ENCODE measurements around the gene VPS13C. TPM values are rescaled to one million over a fixed set of nuclear protein-coding genes. Genes with fewer than 3 reads are reported as not detected.
"Not testable (repeated sequence)": the region's sequence is repeated elsewhere in the genome, so short reads cannot be mapped to it uniquely, and the experiment has no call there.

Gene VPS13C
- polyA plus RNA-seq, 3 donors: 31.8 to 60.6 (median 47.3) TPM

DNA sequence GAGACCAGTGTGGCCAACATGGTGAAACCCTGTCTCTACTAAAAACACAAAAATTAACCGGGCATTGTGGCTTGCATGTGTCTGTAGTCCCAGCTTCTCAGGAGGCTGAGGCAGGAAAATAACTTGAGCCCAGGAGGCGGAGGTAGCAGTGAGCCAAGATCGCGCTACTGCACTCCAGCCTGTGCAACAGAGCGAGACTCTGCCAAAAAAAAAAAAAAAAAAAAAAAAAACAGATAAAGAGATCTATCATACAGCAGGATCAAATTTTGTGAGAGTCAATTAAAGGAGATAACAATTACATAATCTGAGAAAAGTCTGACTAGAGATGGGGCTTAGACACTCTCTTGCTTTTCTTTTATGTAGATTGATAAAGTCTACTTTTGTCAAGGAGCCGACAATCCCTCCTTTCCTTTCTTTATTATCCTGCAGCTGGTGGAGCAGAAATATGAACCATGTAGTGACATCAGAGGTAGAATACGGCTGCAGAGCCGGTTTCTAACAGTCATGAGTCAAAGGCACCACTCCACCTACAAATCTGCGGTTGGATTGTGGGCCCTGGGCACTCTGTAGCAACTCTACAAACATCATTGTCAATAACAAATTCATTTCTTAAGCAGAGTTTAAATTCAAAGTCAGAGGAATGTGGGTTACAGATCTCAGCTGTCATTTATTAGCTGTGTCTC, 15.5 kb upstream of the VPS13C start:
- peak; percentile 47 for DNase-seq

DNA sequence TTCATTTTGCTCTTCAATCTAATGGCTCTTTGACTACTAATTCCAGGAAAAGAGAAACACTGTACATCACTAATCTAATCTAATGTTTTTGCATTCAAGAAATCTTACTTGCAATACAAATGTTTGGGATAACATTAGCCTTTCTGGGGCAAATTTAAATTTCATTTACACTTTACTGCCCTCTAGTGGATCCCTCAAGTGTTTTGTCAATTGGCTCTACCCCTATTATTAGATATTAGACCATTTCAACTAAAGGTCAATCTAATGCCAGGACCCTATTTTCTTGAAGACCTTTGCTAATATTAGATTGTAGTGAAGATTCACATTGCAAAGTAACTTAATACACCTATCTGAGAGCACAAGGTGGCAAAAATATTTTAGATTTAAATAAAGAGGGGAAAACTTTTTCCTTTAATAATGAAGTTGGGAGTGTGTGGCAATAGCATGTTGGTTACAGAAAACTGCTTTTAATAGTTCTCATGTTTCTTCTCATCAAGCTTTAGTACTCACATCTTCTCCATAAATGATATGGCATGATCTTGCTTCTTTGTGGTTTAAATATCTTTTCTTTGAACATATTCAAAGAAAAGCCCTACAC, 11.6 kb upstream of the VPS13C start:
- no peak for DNase-seq

DNA sequence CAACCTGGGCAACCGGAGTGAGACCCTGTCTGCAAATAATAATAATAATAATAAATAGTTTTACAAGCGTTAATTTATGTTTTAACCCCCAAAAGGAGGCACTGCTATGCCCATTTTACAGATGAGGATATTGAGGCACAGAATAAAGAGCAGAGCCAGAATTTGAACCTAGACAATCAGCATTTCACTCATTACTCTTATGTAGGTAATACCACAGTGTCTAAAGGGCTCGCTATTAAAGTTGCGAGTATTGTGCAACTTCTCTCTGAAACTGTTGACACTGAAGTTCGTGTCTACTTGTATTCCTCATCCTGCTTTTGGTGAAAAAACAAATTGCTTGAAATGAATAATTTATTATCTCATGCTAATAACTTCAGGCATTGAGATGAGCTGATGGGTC, 9.3 kb upstream of the VPS13C start:
- no peak for DNase-seq

DNA sequence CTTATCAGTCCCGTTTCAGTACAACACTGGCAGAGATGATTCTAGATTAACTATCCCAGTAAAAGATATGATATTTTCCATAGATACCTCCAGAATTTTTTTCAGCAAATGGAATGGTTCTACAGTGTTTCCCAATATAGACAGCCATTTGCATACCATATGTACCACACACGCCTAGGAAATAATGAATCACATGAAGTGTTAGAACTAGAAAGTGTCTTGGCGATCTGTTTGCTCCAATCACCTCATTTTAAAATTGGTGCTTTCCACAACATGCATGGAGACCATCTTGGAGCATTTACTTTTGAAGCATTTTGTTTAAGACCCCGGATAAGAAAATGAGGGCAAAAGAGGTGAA, 8.5 kb upstream of the VPS13C start:
- DNase-seq: no peak

DNA sequence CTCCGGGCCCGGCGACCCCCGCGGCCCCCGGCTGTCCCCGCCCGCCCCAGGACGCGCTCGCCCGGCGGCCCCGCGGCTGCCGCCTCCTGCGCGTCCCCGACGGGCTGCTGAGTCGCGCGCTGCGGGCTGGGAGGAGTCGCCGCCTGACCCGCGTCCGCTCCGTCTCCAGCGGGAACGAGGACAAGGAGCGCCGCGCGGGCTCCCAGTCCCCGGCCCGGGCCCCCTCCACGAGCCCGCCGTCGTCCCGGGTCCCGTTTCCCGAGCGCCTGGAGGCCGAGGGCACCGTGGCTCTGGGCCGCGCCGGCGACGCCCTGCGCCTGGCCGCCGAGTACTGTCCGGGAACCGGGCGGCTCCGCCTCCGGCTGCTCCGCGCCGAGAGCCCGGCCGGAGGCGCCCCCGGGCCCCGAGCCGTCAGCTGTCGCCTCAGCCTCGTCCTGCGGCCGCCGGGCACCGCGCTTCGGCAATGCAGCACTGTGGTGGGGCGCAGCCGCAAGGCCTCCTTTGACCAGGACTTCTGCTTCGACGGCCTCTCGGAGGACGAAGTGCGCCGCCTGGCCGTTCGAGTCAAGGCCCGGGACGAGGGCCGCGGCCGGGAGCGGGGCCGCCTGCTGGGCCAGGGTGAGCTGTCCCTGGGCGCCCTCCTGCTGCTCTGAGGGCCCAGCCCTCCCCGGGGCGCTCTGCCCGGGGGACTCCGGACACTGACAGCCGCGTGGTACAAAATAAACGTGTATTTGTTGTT, 8.0 kb upstream of the VPS13C start:
- no peak for DNase-seq

DNA sequence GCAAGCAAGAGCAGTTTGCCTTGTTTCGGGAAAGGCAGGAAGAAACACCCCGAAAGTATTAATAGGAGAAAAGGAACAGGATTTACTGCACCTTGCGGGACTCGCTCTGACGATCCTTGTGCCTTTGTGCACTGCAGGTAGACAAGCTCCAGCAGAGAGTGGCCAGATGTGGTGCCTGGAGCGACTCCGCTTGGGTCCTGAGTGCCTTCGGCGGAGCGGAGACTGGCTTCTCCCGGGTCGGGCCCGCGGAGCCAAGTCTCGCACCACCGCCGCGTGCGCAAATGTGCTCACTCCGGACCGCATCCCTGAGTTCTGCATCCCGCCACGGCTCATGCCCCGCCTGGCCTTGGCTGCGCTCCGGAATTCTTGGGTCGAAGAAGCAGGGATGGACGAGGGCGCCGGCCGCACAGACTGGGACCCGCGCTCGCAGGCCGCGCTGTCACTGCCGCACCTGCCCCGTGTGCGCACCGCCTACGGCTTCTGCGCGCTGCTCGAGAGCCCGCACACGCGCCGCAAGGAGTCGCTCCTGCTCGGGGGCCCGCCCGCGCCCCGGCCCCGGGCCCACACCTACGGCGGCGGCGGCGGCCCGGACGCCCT, 7.3 kb upstream of the VPS13C start:
- DNase-seq: no peak

DNA sequence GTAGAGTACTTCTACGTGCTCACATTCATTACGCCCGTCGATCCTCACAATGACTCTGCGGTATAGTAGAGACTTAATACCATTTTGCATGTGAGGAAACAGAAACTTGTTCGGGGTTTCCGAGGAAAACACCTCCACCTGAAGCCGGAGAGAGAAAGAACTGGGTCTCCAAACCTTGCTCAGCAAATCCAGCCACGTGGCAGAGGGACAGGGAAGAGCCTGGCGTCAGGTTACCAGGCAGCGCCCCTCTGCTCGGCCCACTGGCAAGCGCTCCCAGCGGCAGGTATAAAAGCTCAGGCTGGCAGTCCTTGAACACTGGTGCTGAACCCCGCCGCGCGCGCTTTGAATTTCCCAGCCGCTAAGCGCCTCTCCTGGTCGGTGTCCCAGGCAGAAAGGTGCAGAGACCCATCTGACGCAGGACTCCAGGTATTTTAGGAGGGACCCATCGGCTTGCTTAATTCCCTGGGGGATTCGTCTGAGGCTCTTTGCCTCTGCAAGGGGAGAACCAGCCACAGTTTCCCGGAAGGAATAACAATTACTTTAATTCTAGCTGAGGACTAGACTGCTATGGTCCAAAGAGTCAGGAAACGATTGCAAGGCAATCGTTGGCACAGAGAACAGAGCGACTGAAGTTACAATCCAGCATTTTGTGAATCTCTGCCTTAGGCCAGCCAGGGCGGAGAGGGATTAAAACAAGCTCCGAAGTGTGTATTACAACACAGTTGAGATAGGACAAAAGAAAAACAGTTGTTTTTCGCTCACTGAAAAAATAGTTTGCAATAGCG, 6.6 kb upstream of the VPS13C start, which contains the start of gene C2CD4A:
Gene C2CD4A (plus strand): TSS at position 315 of the 785 bp plus-strand sequence. CDS start 637 bp downstream, outside the sequence.
- peak; percentile 88 for DNase-seq

DNA sequence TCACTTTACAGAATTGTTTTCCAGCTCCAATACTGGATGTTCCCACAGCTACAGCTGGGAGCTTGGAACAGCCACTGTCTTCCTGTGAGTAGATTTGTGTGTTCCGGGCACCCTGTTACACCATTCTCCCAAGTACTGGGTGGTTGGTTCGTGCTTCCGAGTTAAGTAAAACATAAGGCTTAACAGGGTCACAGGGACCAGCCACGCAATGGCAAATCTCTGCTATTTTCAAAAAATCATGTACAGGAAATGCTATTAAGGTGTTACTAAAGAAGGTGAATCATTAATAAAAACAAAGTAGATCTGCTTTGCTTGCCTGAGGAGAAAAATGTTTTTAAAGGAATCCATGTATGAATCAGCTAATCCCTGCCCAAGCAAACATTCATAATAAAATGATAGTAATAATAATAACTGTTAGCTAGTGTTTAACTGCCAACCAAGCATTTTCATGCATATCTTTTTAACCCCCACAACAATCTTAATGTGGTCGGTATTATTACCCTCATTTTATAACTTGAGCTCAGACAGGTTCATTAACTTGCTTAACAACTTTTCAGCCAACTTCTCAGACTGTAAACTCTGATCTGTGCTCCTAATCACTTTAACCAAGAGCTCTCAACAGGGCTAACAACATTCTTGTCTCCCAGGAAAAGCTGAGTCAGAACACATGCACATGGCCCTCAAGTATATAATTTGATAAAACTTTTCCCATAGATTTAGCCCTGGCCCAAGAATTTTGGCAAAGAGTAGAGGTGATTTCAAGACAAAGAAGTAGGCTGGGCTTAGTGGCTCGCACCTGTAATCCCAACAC, 3.8 kb upstream of the VPS13C start:
- no peak for DNase-seq

DNA sequence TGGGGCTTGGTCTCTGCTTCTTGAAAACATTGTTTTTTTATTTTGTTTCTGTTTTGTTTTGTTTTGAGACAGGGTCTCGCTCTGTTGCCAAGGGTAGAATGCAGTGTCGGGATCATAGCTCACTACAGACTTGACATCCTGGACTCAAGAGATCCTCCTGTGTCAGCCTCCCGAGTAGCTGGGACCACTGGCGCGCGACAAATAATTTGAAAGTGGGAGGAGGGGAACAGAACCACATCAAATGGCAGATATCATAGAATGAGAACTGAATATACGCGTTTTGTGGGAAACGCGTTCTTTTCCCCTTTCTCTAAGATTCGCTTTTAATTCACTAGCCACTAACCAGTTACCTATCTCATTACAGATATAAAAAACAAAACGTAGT, 641 bp upstream of the VPS13C start:
- no peak for DNase-seq

DNA sequence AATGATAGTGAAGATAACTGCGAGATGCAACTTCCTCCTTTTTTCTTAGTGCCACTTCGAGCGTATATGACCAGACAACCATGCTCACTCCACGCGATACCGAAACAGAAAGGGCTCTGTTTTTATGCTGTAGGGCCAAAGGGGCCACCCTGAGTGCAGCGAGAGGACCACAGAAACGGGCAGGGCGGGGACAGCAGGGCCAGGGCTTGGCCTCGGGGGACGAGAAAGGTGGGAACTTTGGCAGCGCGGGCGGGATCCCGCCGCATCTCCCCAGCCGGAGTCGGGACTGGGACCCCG, 483 bp downstream of the VPS13C start:
- no peak for DNase-seq

DNA sequence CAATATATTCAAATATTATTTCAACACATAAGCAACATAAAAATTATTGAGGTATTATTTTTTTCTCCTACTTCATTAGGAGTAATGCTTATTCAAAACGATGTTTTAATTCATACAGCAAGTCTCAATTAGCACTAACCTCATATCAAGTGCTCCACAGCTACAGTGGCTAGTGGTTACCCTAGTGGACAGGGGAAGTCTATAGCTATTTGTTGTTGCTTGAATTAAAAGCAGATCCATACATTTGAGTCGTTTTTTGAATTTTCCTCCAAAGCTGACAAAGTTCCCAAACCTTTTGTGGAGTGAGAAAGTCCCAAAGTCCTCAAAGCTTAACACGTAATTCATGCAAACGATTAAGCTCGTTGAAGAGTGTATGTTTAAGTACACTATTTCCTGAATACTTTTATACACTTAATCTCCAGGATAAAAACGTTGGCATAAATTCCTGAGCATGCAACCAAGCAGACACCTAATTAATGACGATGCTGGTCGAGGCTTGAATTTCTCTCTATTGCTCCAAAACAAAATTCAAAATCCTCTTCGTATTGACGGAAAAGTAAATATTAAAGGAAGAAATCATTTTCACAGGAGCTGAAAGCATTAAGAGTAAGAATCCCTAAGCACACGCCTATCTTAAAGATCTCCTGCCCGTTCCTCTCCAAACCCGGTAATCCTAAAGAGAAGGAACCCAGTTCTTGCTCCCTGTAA, 985 bp downstream of the VPS13C start:
- DNase-seq: no peak

DNA sequence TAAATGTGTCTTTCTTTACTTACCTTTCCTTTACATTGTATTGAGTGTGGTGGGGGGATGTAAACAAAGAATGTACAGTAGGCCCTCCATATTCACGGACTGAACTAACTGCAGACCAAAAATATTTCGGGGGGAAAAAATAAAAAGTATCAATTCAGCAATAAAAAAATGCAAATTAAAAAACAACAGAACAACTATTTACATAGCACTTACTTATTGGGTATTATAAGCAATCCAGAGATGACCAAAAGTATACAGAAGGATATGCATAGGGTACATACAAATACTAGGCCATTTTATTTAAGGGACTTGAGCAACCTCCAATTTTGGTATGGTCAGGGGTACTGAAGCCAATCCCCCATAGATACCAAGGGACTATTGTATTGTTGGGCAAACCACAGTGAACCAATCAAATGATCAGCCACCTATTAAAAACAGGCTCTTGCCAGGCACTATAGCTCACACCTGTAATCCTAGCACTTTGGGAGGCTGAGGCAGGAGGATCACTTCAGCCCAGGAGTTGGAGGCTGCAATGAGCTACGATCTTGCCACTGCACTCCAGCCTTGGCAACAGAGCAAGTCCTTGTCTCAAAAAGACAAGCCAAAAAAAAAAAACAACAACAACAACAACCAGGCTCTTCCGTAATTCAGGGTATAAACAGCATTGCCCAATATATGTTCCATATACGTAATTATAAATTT, 1.8 kb downstream of the VPS13C start:
- no peak for DNase-seq

DNA sequence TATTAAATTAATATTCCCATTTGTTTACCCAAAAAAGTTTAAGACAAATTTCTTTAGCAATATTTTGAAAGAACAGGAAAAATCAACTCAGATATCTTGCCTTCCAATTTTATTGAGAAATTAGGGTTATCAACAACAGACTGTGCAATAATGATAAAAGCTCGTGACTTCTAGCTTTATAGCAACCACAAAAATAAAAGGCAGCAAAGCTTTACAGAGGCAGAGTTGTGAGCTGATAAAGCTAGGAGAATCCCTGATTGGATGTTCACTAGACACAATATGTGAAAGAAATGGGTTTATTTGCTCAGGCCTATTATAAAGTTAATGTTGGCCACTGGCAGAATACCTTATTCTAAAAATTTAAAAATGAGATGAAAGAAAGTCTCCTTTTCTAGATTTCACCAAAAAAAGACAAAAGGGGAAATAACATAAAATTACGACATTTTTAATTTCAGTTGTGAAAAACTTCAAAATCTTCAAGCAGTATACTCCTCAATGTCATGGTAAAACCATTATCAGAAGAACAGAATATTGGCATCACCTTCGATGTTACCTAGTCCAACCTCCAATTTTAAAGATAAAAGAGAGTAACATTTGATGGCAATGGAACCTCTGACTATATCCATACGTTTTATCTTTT, 2.8 kb downstream of the VPS13C start:
- no peak for DNase-seq

DNA sequence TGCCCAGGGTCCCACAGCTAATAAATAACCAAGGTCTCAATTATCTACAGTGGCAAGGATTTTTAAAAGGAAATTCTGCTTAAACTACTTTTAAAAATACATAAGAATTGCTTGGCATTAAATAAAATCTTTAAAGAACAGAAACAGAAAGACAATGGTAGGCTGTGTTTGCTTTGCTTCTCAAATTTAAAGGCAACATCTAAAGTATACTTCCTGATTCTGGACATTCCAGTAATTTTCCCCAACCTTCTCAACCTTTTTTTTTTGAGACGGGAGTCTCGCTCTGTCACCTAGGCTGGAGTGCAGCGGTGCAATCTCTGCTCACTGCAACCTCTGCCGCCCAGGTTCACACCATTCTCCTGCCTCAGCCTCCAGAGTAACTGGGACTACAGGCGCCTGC, 5.3 kb downstream of the VPS13C start:
- DNase-seq: no peak

DNA sequence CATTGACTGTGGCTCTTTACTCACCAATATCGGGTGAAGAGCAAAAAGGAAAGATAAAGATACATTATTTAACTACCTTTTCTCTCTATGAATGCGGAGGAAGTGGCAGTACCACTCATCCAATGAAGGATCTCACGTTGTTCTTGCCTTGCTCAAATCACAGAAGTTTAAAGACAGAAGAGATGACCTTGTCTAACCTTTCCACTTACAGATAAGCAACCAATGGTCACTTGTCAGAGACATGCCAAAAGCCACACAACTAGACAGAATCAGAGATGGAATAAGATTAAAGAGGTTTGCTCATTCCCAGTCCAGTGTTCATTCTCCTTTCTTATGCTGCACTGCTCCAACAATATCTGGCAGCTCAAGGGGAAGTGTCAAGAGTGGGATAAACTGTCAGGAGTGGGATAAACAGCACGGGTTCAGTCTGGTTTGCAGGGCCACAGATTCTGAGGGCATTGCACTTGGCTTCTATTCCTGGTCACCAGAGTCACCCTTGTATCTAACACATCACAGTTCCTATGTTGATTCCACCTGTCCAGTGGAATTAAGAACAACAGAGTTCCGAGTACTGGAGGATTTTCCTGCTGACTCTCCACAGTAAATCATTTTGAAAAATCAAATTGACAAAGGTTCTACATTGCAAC, 6.7 kb downstream of the VPS13C start:
- DNase-seq: no peak

DNA sequence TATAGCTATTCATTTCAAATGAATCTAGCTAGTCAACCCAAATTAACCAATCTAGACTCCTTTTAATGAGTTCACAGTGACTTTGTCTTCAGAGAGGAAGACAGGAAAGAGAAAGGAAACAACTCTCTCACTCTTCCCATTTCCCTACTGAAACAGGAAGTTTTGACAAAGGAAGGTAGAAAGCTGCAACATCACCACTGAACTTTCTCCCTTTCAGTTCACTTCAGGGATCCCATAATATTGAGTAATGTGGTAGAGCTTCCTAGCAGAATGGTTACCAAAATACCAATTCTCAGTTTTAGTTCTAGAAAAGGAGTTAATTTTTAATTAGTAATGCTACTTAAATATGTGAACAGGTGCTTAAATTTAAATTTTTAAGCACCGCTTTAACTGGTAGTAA, 7.5 kb downstream of the VPS13C start:
- no peak for DNase-seq

DNA sequence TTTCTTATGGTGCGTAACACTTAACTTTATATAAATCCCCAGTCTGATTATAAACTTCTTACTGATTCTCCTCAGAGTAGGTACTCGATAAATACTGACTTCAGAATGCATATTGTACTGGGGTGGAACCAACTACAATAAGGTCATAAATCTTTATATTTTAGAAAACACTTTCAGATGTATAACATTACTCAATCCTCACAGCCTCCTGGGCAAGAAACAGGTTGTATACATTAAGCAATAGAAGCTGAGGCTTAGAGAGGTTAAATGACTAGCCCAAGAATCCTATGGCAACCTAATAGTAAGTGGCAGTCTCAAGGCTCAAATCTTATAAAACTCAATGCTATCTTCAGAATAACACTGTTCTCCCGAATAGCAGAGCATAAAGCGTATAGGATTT, 9.1 kb downstream of the VPS13C start:
- DNase-seq: no peak

DNA sequence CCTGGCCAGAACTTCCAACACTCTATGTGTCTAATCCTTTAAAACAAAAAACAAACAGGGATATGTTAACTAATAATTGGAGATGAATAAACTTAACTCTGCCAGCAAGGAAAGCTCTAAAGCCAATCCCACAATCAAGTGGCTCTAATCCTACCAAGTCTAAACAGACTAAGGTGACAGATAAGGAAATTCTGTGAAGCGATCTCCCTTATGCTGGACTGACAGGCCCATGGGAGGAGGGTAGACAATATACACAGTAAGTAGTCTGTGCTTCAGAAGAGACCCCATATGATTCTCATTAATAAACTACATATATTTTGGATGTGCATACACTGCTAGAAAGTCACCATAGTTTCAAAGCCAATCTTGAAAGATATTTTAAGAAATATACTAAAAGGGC, 10.1 kb downstream of the VPS13C start:
- DNase-seq: no peak

DNA sequence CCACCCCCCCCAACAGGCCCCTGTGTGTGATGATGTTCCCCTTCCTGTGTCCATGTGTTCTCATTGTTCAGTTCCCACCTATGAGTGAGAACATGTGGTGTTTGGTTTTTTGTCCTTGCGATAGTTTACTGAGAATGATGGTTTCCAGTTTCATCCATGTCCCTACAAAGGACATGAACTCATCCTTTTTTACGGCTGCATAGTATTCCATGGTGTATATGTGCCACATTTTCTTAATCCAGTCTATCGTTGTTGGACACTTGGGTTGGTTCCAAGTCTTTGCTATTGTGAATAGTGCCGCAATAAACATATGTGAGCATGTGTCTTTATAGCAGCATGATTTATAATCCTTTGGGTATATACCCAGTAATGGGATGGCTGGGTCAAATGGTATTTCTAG, 12.0 kb downstream of the VPS13C start:
- not testable (repeated sequence) for DNase-seq
